H1 (cell line): ENCODE data around the gene SMIM38. TPM values are rescaled to one million over a fixed set of nuclear protein-coding genes. Genes with fewer than 3 reads are reported as not detected.

Source experiments
- GABPA ChIP-seq: IDR thresholded peaks from 2 replicates; pipeline ENCODE4 v1.6.1; 2011; ENCODE audit warnings: mild to moderate bottlenecking, low read length, moderate library complexity, borderline replicate concordance; ENCODE audit not compliant: insufficient read depth
- RNF2 ChIP-seq: fragments of 200-900, 300-1000 bp; sonication (generic); IDR thresholded peaks from 2 replicates; pipeline ENCODE4 v1.7.1; 2016; ENCODE audit warnings: borderline replicate concordance, low read depth, mild to moderate bottlenecking, antibody characterized with exemption, low read length; ENCODE audit not compliant: poor library complexity, severe bottlenecking; ENCODE audit errors: missing control alignments
- USF2 ChIP-seq: IDR thresholded peaks from 2 replicates; pipeline ENCODE4 v1.6.1; 2011; ENCODE audit warnings: low read length, improper control_type of control experiment
- ZNF274 ChIP-seq: IDR thresholded peaks from 2 replicates; pipeline ENCODE4 v1.7.0; 2012; ENCODE audit warnings: low read length, borderline replicate concordance; ENCODE audit errors: extremely low read depth
- polyA plus RNA-seq, 7 experiments: library from polyadenylated mRNA; depleted of rRNA in 3 of 7; stranded (reverse) in 5 of 7; unstranded in 2 of 7; fragments of >200 nt in 5 of 7; fragments of 200-250 nt in 2 of 7; gene quantifications; 1 replicate in 5 of 7; 2 replicates in 1 of 7; 4 replicates in 1 of 7; pipeline versions ENCODE4 v1.2.1 to v1.2.3, GENCODE V29; 2011 to 2013; ENCODE audit warnings: missing spikeins in 2 of 7, mixed read lengths in 2 of 7
- total RNA-seq: library from RNA; stranded (reverse); fragmentation: NEBNext Ultra II Directional; extraction: Animal tissue kit (Norgen Biotek cat#: 25700); gene quantifications from 2 replicates; pipeline ENCODE4 v1.2.1, GENCODE V29; 2021

SMIM38 gene
- total and polyA plus RNA-seq, 2 of the 8 experiments (the other 6 are each of a cell fraction or from before 2014, with no cell fraction given): 0.17 to 0.20 TPM

DNA sequence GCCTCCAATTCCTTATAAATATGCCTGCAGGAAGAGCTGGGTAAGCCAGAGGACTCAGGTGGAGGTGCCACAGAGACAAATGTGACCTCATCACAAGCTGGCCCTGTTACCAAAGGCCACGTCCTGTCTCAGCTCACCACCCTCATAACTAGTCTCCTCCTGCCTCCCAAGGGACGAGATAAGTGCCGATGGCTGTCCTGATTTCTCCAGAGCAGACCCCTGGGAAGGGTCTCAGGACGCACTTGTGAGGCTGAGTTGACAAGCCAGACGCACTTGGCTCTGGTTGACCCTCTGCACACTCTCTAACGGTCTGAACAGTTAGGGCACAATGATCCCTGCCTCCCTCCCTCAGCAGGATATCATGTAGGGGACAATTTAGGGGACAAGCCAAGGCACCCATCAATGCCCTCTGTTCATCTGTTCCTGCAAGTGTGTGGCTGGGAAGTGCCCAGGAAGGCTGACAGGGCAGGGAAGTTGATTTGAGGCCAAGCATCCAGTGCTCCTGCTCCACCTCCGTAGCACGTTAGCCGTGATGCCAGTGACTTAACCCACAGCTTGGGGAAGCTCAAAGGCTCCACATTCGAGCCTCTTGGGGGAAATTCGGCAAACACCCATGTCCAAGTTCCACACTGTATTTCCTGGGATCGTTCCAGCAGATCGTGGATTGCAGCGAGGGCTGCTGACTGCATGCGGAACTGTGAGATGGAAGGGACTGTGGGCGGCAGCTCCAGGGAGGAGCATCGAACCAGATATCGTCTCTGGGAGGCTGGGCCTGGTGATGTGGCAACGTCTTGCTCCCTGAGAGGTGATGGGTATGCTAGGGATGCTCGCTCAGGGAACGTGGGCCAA, 2.8 kb downstream of the SMIM38 start (continued):
- no peak for TF ChIP-seq GABPA
- no peak for TF ChIP-seq RNF2
- no peak for TF ChIP-seq ZNF274
- no peak for TF ChIP-seq USF2
